Endometrial microvascular endothelial cells (primary cell): ENCODE results near the gene MS4A4A. TPM values are rescaled to one million over a fixed set of nuclear protein-coding genes. Genes with fewer than 3 reads are reported as not detected.
"Not testable (repeated sequence)": the region's sequence is repeated elsewhere in the genome, so short reads cannot be mapped to it uniquely, and the experiment has no call there.

ENCODE experiments used
- in situ Hi-C: cut with HindIII; loops from 2 replicates; pipeline ENCODE4 v1.10.0; 2017; ENCODE audit warnings: low sequenced_read_pairs, low pct_unique_long_range_greater_than_20kb; ENCODE audit errors: inconsistent ontology term
- total RNA-seq: library from RNA; depleted of rRNA; stranded (reverse); fragments of >200 nt; gene quantifications from one replicate; pipeline ENCODE4 v1.2.3, GENCODE V29; 2015; ENCODE audit errors: inconsistent ontology term

The MS4A4A gene
- not detected for total RNA-seq

GRCh38 chr11:60280412-60280811 is at the start of gene MS4A4A:
MS4A4A (plus strand) TSS chr11:60280666; CDS start chr11:60280676, 10 bp downstream.
- in situ Hi-C loops, result no loop called here

GRCh38 chr11:60230681-60231080 is 49.8 kb upstream of the MS4A4A start:
- in situ Hi-C loops, result no loop called here

- in situ Hi-C loops, result no loop called here
Observed at GRCh38 chr11:60235321-60235720, 45.1 kb upstream of the MS4A4A start.

GRCh38 chr11:60240662-60241061 is 39.8 kb upstream of the MS4A4A start:
- in situ Hi-C loops, result no loop called here

- in situ Hi-C loops, result no loop called here
Observed at GRCh38 chr11:60241786-60242185, 38.7 kb upstream of the MS4A4A start.

GRCh38 chr11:60242740-60243239 is 37.7 kb upstream of the MS4A4A start, which contains the start of gene MS4A4E:
MS4A4E (minus strand) TSS chr11:60243137; CDS start chr11:60230055, 13,082 bp downstream.
- in situ Hi-C loops, result no loop called here

- in situ Hi-C loops, result no loop called here
Observed at GRCh38 chr11:60251485-60252212, 28.8 kb upstream of the MS4A4A start.

- in situ Hi-C loops, result no loop called here
Observed at GRCh38 chr11:60252213-60253108, 28.0 kb upstream of the MS4A4A start.

- in situ Hi-C loops, result no loop called here
Observed at GRCh38 chr11:60257956-60258722, 22.3 kb upstream of the MS4A4A start.

GRCh38 chr11:60261014-60261413 is 19.5 kb upstream of the MS4A4A start:
- in situ Hi-C loops, result no loop called here

- in situ Hi-C loops, result no loop called here
Observed at GRCh38 chr11:60263402-60263801, 17.1 kb upstream of the MS4A4A start.

GRCh38 chr11:60264644-60265043 is 15.8 kb upstream of the MS4A4A start:
- in situ Hi-C loops, result no loop called here

- in situ Hi-C loops, result no loop called here
Observed at GRCh38 chr11:60265373-60266214, 14.9 kb upstream of the MS4A4A start.

- in situ Hi-C loops, result no loop called here
Observed at GRCh38 chr11:60274416-60274815, 6.0 kb upstream of the MS4A4A start.

- in situ Hi-C loops, result no loop called here
Observed at GRCh38 chr11:60281485-60281884, 1.0 kb downstream of the MS4A4A start.

- in situ Hi-C loops, result no loop called here
Observed at GRCh38 chr11:60282286-60282685, 1.8 kb downstream of the MS4A4A start.

- in situ Hi-C loops, result not testable (repeated sequence)
Observed at GRCh38 chr11:60285411-60286126, 5.1 kb downstream of the MS4A4A start.

GRCh38 chr11:60288531-60288930 is 8.1 kb downstream of the MS4A4A start:
- in situ Hi-C loops, result no loop called here
